ENCODE results near the gene TRIM5. TPM values are rescaled to one million over a fixed set of nuclear protein-coding genes. Genes with fewer than 3 reads are reported as not detected.
"Not testable (repeated sequence)": the region's sequence is repeated elsewhere in the genome, so short reads cannot be mapped to it uniquely, and the experiment has no call there.

The TRIM5 gene
- 10 to 100 TPM; 17.6 to 38.2 (median 31.6) TPM for total RNA-seq
- 34.1 TPM for total RNA-seq (2013)
- total RNA-seq, result 7.3 to 88.8 (median 35.4) reads per million in 29 experiments

GRCh38 chr11:5684646-5685362, at the start of gene TRIM5:
TRIM5 (minus strand) TSS chr11:5685074; CDS start chr11:5680177, 4,897 bp downstream.
- Histone ChIP-seq H3K4me3 (ENCODE audit: control insufficient read depth in 1 of 2, extremely low read depth in 1 of 2, low read length in 1 of 2) (peak within 1 kb of the TSS; percentile 62 to 73), H3K36me3 (ENCODE audit: control insufficient read depth in 2 of 2, extremely low read depth in 1 of 2, insufficient read depth in 1 of 2, low read length in 1 of 2) (no peaks in the 10 kb centered on the region), H3K9me3 (no peaks in the 10 kb centered on the region), H3K27ac (ENCODE audit: low read length) (peak within 1 kb of the TSS; percentile 82), H3K27me3 (replicated peaks in 1 of 2; ENCODE audit: control insufficient read depth in 2 of 2, extremely low read depth in 1 of 2, insufficient read depth in 2 of 2, low read length in 1 of 2) (no peaks in the 10 kb centered on the region), H3K4me1 (ENCODE audit: control insufficient read depth in 1 of 2, extremely low read depth in 1 of 2, insufficient read depth in 2 of 2, low read length in 2 of 2) (peaks cover 13 to 24% of the 10 kb centered on the region in 2 experiments)
- CTCF ChIA-PET, result interaction anchor here (0.6 to 2.8 kb wide), 17 partner anchors 10 to 549 kb away, joined by 3 to 17 read pairs (median 4); partner anchors contain the start of genes FHIP1B (in 1 of the 2) and OR52N2 (in 1 of the 2)
- Mint-ChIP-seq H3K27me3 (no peaks in the 10 kb centered on the region), H3K36me3 (peaks cover 18% of the 10 kb centered on the region), H3K4me1 (peaks cover 41 to 65% (median 62%) of the 10 kb centered on the region in 3 donors), H3K27ac (peak within 1 kb of the TSS; percentile 97 to 98), H3K9me3 (no peaks in the 10 kb centered on the region), H3K4me3 (peak within 1 kb of the TSS; percentile 89 to 96 (median 95))
- DNase-seq, result peak; percentile 47 to 90 (median 74)
- POLR2A ChIA-PET, result interaction anchor here in 1 of 2 donors (1.1 kb wide), 1 partner anchor 10 kb away, joined by 3 read pairs; no protein-coding TSS in a partner anchor
- 0% methylated on average over 4 of the region's 13 CpGs for WGBS (ENCODE audit: insufficient coverage)
- peak; percentile 83 to 87 (median 86) for ATAC-seq (replicated peaks in 1 of 4)

GRCh38 chr11:5727691-5728090, 42.8 kb upstream of the TRIM5 start:
- peaks cover 0 to 5% of the 10 kb centered on the region in 2 experiments for H3K27me3 ChIP-seq (replicated peaks in 1 of 2; ENCODE audit: control insufficient read depth in 2 of 2, extremely low read depth in 1 of 2, insufficient read depth in 2 of 2, low read length in 1 of 2)
- H3K4me3 ChIP-seq (ENCODE audit: control insufficient read depth in 1 of 2, extremely low read depth in 1 of 2, low read length in 1 of 2), result no peak overlapping the region
- POLR2A ChIA-PET, result no interaction called here
- DNase-seq (no peak), ATAC-seq (replicated peaks in 1 of 4) (no peak)
- Mint-ChIP-seq H3K4me1 (no peaks in the 10 kb centered on the region), H3K9me3 (no peaks in the 10 kb centered on the region), H3K4me3 (no peak overlapping the region), H3K27ac (no peak overlapping the region), H3K36me3 (peaks cover 18% of the 10 kb centered on the region), H3K27me3 (peaks cover 0 to 3% of the 10 kb centered on the region in 2 donors)
- no peaks in the 10 kb centered on the region for H3K9me3 ChIP-seq
- no CpG with 5 or more reads among the region's 1 CpG for WGBS (ENCODE audit: insufficient coverage)
- H3K4me1 ChIP-seq (ENCODE audit: control insufficient read depth in 1 of 2, extremely low read depth in 1 of 2, insufficient read depth in 2 of 2, low read length in 2 of 2), result no peaks in the 10 kb centered on the region
- CTCF ChIA-PET, result no interaction called here
- no peaks in the 10 kb centered on the region for H3K36me3 ChIP-seq (ENCODE audit: control insufficient read depth in 2 of 2, extremely low read depth in 1 of 2, insufficient read depth in 1 of 2, low read length in 1 of 2)
- no peak overlapping the region for H3K27ac ChIP-seq (ENCODE audit: low read length)

GRCh38 chr11:5726351-5726750, 41.5 kb upstream of the TRIM5 start:
- CTCF ChIA-PET, result no interaction called here
- Mint-ChIP-seq H3K27me3 (peaks cover 0 to 3% of the 10 kb centered on the region in 2 donors), H3K4me1 (no peaks in the 10 kb centered on the region), H3K9me3 (no peaks in the 10 kb centered on the region), H3K27ac (no peak overlapping the region), H3K36me3 (peaks cover 21% of the 10 kb centered on the region), H3K4me3 (no peak overlapping the region)
- DNase-seq (no peak), ATAC-seq (replicated peaks in 1 of 4) (no peak)
- no peak overlapping the region for H3K4me3 ChIP-seq (ENCODE audit: control insufficient read depth in 1 of 2, extremely low read depth in 1 of 2, low read length in 1 of 2)
- H3K27me3 ChIP-seq (replicated peaks in 1 of 2; ENCODE audit: control insufficient read depth in 2 of 2, extremely low read depth in 1 of 2, insufficient read depth in 2 of 2, low read length in 1 of 2), result peaks cover 0 to 5% of the 10 kb centered on the region in 2 experiments
- no peaks in the 10 kb centered on the region for H3K9me3 ChIP-seq
- POLR2A ChIA-PET, result no interaction called here
- no peaks in the 10 kb centered on the region for H3K4me1 ChIP-seq (ENCODE audit: control insufficient read depth in 1 of 2, extremely low read depth in 1 of 2, insufficient read depth in 2 of 2, low read length in 2 of 2)
- no peak overlapping the region for H3K27ac ChIP-seq (ENCODE audit: low read length)
- no peaks in the 10 kb centered on the region for H3K36me3 ChIP-seq (ENCODE audit: control insufficient read depth in 2 of 2, extremely low read depth in 1 of 2, insufficient read depth in 1 of 2, low read length in 1 of 2)
- 91% methylated on average over 1 of the region's 1 CpG for WGBS (ENCODE audit: insufficient coverage)

GRCh38 chr11:5722622-5723021, 37.7 kb upstream of the TRIM5 start:
- Mint-ChIP-seq H3K4me1 (no peaks in the 10 kb centered on the region), H3K27ac (no peak overlapping the region), H3K4me3 (no peak overlapping the region), H3K27me3 (no peaks in the 10 kb centered on the region), H3K9me3 (peaks cover 0 to 9% (median 4%) of the 10 kb centered on the region in 3 donors), H3K36me3 (peaks cover 24% of the 10 kb centered on the region)
- H3K9me3 ChIP-seq, result no peaks in the 10 kb centered on the region
- ChIA-PET CTCF (no interaction called here), POLR2A (no interaction called here)
- WGBS (ENCODE audit: insufficient coverage), result 80% methylated on average over 1 of the region's 2 CpGs
- no peak overlapping the region for H3K4me3 ChIP-seq (ENCODE audit: control insufficient read depth in 1 of 2, extremely low read depth in 1 of 2, low read length in 1 of 2)
- no peak overlapping the region for H3K27ac ChIP-seq (ENCODE audit: low read length)
- no peak for ATAC-seq (replicated peaks in 1 of 4)
- H3K4me1 ChIP-seq (ENCODE audit: control insufficient read depth in 1 of 2, extremely low read depth in 1 of 2, insufficient read depth in 2 of 2, low read length in 2 of 2), result no peaks in the 10 kb centered on the region
- peaks cover 0 to 5% of the 10 kb centered on the region in 2 experiments for H3K27me3 ChIP-seq (replicated peaks in 1 of 2; ENCODE audit: control insufficient read depth in 2 of 2, extremely low read depth in 1 of 2, insufficient read depth in 2 of 2, low read length in 1 of 2)
- DNase-seq, result no peak
- no peaks in the 10 kb centered on the region for H3K36me3 ChIP-seq (ENCODE audit: control insufficient read depth in 2 of 2, extremely low read depth in 1 of 2, insufficient read depth in 1 of 2, low read length in 1 of 2)

GRCh38 chr11:5719703-5720495, 35.0 kb upstream of the TRIM5 start:
- Mint-ChIP-seq H3K27ac (no peak overlapping the region), H3K9me3 (peaks cover 0 to 9% (median 4%) of the 10 kb centered on the region in 3 donors), H3K36me3 (peaks cover 18% of the 10 kb centered on the region), H3K27me3 (no peaks in the 10 kb centered on the region), H3K4me3 (no peak overlapping the region), H3K4me1 (no peaks in the 10 kb centered on the region)
- no peaks in the 10 kb centered on the region for H3K9me3 ChIP-seq
- H3K4me1 ChIP-seq (ENCODE audit: control insufficient read depth in 1 of 2, extremely low read depth in 1 of 2, insufficient read depth in 2 of 2, low read length in 2 of 2), result no peaks in the 10 kb centered on the region
- H3K36me3 ChIP-seq (ENCODE audit: control insufficient read depth in 2 of 2, extremely low read depth in 1 of 2, insufficient read depth in 1 of 2, low read length in 1 of 2), result no peaks in the 10 kb centered on the region
- no peak overlapping the region for H3K27ac ChIP-seq (ENCODE audit: low read length)
- no peak overlapping the region for H3K4me3 ChIP-seq (ENCODE audit: control insufficient read depth in 1 of 2, extremely low read depth in 1 of 2, low read length in 1 of 2)
- H3K27me3 ChIP-seq (replicated peaks in 1 of 2; ENCODE audit: control insufficient read depth in 2 of 2, extremely low read depth in 1 of 2, insufficient read depth in 2 of 2, low read length in 1 of 2), result no peaks in the 10 kb centered on the region
- DNase-seq (no peak), ATAC-seq (replicated peaks in 1 of 4) (peak in 1 of 4 experiments; percentile 23)
- WGBS (ENCODE audit: insufficient coverage), result no CpG with 5 or more reads among the region's 3 CpGs
- POLR2A ChIA-PET, result interaction anchor here (0.6 kb wide), 2 partner anchors 20 to 21 kb away, joined by 3 to 5 read pairs; no protein-coding TSS in a partner anchor
- CTCF ChIA-PET, result no interaction called here

- H3K9me3 ChIP-seq; H3K4me3 Mint-ChIP-seq; H3K36me3 ChIP-seq (ENCODE audit: control insufficient read depth in 2 of 2, extremely low read depth in 1 of 2, insufficient read depth in 1 of 2, low read length in 1 of 2); POLR2A ChIA-PET; DNase-seq; H3K27me3 ChIP-seq (replicated peaks in 1 of 2; ENCODE audit: control insufficient read depth in 2 of 2, extremely low read depth in 1 of 2, insufficient read depth in 2 of 2, low read length in 1 of 2); H3K27me3 Mint-ChIP-seq; H3K4me1 ChIP-seq (ENCODE audit: control insufficient read depth in 1 of 2, extremely low read depth in 1 of 2, insufficient read depth in 2 of 2, low read length in 2 of 2); H3K4me1 Mint-ChIP-seq; H3K4me3 ChIP-seq (ENCODE audit: control insufficient read depth in 1 of 2, extremely low read depth in 1 of 2, low read length in 1 of 2); H3K27ac ChIP-seq (ENCODE audit: low read length); H3K9me3 Mint-ChIP-seq; ATAC-seq (replicated peaks in 1 of 4); H3K27ac Mint-ChIP-seq: not testable (repeated sequence)
- CTCF ChIA-PET, result interaction anchor here in 1 of 2 donors (0.7 kb wide), 1 partner anchor 17 kb away, joined by 4 read pairs; no protein-coding TSS in a partner anchor
- no CpG with 5 or more reads among the region's 1 CpG for WGBS (ENCODE audit: insufficient coverage)
- peaks cover 21% of the 10 kb centered on the region for H3K36me3 Mint-ChIP-seq
Measured at GRCh38 chr11:5716518-5716917, 31.6 kb upstream of the TRIM5 start.
